OCI-LY1 (cell line): Measurements from ENCODE around the gene IFNAR2.

ENCODE experiments used
- EZH2 ChIP-seq: fragments of 200-600 bp; sonication (generic), shearing (Covaris generic); IDR thresholded peaks from 2 replicates; pipeline ENCODE4 v1.8.0; 2017; ENCODE audit warnings: borderline replicate concordance, mixed run types, mild to moderate bottlenecking, antibody characterized with exemption, low read length, moderate library complexity, mixed read lengths
- TF ChIP-seq, protein P1 (sequence below): fragments of 200-600 bp; sonication (generic), shearing (Covaris generic); IDR thresholded peaks from 2 replicates; pipeline ENCODE4 v1.5.1; 2017; ENCODE audit warnings: mild to moderate bottlenecking, antibody characterized with exemption, low read length, moderate library complexity, mixed read lengths

DNA sequence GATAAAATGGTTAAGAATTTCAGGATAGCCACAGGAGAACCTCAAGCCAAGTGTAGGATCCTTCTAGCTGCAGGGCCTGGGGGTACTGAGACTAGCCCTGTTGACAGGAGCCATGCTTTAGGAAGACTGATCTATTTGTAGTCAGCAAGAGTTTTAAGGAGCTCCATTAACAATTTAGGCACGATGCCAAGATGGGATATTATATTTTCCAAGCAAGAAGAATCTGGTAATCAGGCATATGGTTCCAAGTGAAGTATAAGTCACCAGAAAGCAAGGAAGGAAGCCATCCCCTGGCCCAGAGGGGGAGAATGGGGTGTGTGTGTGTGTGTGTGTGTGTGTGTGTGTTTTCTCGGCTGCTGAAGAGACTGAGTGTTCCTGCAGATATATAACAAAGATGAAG lies 7.0 kb downstream of the IFNAR2 start:
- TF ChIP-seq, protein P1, sequence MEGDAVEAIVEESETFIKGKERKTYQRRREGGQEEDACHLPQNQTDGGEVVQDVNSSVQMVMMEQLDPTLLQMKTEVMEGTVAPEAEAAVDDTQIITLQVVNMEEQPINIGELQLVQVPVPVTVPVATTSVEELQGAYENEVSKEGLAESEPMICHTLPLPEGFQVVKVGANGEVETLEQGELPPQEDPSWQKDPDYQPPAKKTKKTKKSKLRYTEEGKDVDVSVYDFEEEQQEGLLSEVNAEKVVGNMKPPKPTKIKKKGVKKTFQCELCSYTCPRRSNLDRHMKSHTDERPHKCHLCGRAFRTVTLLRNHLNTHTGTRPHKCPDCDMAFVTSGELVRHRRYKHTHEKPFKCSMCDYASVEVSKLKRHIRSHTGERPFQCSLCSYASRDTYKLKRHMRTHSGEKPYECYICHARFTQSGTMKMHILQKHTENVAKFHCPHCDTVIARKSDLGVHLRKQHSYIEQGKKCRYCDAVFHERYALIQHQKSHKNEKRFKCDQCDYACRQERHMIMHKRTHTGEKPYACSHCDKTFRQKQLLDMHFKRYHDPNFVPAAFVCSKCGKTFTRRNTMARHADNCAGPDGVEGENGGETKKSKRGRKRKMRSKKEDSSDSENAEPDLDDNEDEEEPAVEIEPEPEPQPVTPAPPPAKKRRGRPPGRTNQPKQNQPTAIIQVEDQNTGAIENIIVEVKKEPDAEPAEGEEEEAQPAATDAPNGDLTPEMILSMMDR = no peak
- no peak for TF ChIP-seq EZH2
